Subcutaneous adipose tissue (tissue), 4 donors: Measurements from ENCODE around the gene ESR2. TPM values are rescaled to one million over a fixed set of nuclear protein-coding genes. Genes with fewer than 3 reads are reported as not detected.

ENCODE experiments used
- CTCF ChIP-seq: fragments of 450-650 bp; IDR thresholded peaks from one replicate; pipeline ENCODE4 v1.5.1; 2016; ENCODE audit warnings: low read depth, mild to moderate bottlenecking, control low read depth, antibody characterized with exemption, moderate library complexity
- total RNA-seq, 4 donors: library from RNA; depleted of rRNA; stranded (reverse); fragments of >200 nt; gene quantifications; one replicate each; pipeline ENCODE4 v1.1.0, GENCODE V29; 2016

The ESR2 gene
- total RNA-seq, 4 donors from 2014 or later = 1.1 to 21.5 (median 3.9) TPM

GRCh38 chr14:64232944-64233343 is 61.2 kb downstream of the ESR2 start:
- no peak for TF ChIP-seq CTCF

GRCh38 chr14:64232095-64232838 is 61.9 kb downstream of the ESR2 start:
- no peak for TF ChIP-seq CTCF

GRCh38 chr14:64229489-64229888 is 64.7 kb downstream of the ESR2 start:
- TF ChIP-seq CTCF = no peak

GRCh38 chr14:64227856-64228255 is 66.3 kb downstream of the ESR2 start:
- no peak for TF ChIP-seq CTCF

GRCh38 chr14:64225151-64225757 is 68.9 kb downstream of the ESR2 start:
- no peak for TF ChIP-seq CTCF

- TF ChIP-seq CTCF = no peak
Observed at GRCh38 chr14:64221391-64222003, 72.7 kb downstream of the ESR2 start.

- TF ChIP-seq CTCF = no peak
Observed at GRCh38 chr14:64220466-64220865, 73.7 kb downstream of the ESR2 start.
